Skin of body (tissue), 2 donors: Measurements from ENCODE around the gene CFAP298. TPM values are rescaled to one million over a fixed set of nuclear protein-coding genes. Genes with fewer than 3 reads are reported as not detected.

Source experiments
- DNase-seq: peaks from one replicate; lab custom pipeline; 2025; lab: John Stamatoyannopoulos, UW
- total RNA-seq: library from RNA; depleted of rRNA; stranded (reverse); fragments of >200 nt; gene quantifications from one replicate; pipeline ENCODE4 v1.2.3, GENCODE V29; 2014

Gene CFAP298
- total RNA-seq, 1 donor from 2014 or later = 18.7 TPM

GRCh38 chr21:32599091-32599490 is 13.1 kb downstream of the CFAP298 start:
- DNase-seq = no peak

DNA sequence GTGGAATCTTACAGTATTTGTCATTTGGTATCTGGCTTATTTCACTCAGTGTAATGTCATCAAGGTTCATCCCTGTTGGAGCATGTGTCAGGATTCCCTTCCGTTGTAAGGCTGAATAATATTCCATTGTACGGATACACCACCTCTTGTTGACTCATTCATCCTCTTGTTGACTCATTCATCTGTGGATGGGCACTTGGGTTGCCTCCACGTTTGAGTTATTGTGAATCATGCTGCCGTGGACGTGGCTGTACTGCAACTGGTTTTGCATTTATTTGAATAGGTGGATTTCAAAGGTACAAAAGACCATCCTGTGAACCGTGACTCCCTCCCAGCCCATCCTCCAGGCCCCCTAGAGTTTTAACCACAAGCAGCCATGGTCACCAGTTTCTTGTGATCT is 15.0 kb downstream of the CFAP298 start:
- no peak for DNase-seq

GRCh38 chr21:32595431-32595830 is 16.7 kb downstream of the CFAP298 start:
- DNase-seq = no peak

GRCh38 chr21:32593690-32594089 is 18.5 kb downstream of the CFAP298 start:
- no peak for DNase-seq

DNA sequence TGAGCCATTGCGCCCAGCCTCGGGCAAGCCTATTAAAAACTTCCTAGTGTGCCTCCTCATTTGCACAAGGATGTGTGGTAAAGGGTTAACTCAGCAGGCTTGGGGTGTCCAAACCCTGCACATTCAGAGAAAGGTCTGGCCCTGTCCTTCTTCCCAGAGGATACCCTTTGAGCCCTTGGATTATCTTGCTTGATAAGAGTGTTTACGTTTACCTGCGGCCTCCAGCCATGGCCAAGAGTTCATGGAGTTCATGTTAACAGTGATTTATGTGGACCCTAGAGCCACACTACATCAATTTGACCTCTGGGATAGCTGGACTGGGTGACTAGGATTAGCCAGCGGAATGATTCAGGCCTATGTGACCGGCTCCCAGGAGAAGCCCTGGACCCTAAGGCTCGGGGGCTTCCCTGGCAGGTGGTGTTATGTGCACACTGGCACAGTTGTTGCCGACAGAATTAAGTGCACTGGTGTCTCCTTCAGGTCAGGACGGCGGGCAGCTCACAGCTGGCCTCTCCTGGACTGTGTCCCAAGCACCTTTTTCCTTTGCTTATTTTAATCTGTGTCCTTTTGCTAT is 19.2 kb downstream of the CFAP298 start:
- no peak for DNase-seq

DNA sequence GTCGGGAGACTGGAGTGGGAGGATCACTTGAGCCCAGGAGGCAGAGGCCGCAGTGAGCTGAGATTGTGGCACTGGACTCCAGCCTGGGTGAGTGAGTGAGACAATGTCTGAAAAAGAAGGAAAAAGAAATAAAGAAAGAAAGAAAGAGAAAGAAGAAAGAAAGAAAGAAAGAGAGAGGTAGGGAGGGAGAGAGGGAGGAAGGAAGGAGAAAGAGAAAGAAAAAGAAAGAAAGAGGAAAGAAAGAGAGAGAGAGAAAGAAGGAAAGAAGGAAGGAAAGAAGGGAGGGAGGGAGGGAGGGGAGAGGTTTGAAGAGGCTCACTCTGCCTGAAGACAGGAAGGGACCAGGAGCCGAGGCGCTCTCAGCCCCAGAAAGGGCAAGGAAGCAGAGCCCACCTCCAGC is 22.0 kb downstream of the CFAP298 start:
- DNase-seq = no peak

- DNase-seq = no peak
These were observed 24.5 kb downstream of the CFAP298 start for GRCh38 chr21:32587651-32588050.

DNA sequence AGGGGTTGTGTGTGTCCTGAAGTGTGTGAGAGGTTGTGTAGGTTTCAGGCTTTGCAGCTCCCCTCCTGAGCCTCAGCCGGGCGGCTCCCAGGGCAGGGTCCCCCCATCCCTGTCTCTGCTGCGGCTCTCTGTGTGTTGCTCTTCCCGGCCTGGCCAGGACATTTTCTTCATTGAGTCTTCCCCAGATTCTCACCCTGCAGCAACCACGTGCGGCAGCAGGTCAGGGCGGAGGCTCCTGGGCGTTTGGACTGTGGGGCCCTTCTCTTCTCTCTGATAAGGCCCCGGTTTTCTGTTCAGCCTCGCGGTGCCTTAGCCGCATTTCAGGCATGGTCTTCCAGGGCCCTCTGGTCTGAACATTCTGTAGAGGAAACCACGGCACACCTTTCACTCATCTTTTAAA is 25.1 kb downstream of the CFAP298 start:
- DNase-seq = no peak

- DNase-seq = no peak
These were observed 26.2 kb downstream of the CFAP298 start for GRCh38 chr21:32585970-32586369.

- no peak for DNase-seq
These were observed 27.0 kb downstream of the CFAP298 start, which contains the start of gene TCP10L for GRCh38 chr21:32585042-32585710. Gene TCP10L (minus strand): TSS chr21:32585523. CDS start chr21:32584304, 1,219 bp downstream.

GRCh38 chr21:32584472-32584871 is 27.7 kb downstream of the CFAP298 start:
- no peak for DNase-seq

DNA sequence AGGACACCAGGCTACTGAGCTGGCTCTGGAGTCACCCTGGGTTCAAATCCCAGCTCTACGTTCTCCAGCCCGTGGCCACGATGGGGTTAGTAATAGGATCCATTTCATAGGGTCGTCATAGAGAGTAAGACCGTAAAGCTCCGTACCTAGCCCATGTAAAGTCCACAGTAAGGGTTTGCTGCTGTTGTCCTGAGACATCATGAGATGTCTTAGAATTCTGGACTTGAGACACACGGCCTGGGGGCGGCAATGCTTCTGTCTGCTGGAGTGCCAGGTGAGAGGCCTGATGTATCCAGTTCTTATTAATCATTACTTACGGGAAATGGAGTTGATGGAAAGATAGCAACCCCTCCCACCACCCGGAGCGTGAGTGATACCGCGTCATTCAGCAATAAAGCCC is 30.4 kb downstream of the CFAP298 start:
- DNase-seq = no peak

DNA sequence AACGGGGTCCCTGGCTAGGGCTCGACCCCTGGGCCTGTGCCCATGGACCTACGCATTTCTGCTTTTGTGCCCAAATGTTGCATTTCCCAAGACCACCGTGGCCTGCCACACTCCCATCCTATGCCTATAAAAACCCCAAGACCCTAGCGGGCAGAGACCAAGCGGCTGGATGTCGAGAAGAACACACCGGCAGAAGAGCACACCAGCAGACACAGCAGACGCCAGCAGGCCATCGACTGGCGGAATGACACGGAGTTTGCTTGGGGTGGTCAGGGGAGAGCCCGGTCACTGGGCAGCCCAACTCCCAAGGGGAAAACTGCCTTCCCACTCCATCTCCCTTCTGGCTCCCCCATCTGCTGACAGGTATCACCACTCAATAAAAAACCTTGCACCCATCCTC is 31.2 kb downstream of the CFAP298 start:
- no peak for DNase-seq

GRCh38 chr21:32578107-32578691 is 34.0 kb downstream of the CFAP298 start:
- DNase-seq = no peak

DNA sequence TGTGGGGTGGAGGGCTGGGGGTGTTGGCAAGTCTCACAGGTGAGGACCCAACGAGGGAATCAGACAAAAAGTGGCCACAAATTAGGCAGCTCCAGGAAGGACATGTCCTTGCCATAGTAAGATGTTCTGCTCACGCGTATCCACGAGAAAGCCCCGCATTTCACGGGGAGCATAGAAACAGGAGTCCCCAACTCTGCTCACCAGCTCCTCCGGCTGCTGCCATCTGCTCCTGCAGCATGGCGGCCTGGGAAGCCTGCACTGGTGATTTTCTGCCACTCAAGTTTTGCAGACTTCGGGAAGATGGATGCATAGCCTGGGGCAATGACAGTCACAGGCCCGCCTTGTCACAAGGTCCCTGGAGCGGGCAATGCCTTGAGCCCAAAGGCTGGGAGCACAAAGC is 36.2 kb downstream of the CFAP298 start:
- no peak for DNase-seq

- DNase-seq = no peak
These were observed 36.9 kb downstream of the CFAP298 start for GRCh38 chr21:32574946-32575925.

DNA sequence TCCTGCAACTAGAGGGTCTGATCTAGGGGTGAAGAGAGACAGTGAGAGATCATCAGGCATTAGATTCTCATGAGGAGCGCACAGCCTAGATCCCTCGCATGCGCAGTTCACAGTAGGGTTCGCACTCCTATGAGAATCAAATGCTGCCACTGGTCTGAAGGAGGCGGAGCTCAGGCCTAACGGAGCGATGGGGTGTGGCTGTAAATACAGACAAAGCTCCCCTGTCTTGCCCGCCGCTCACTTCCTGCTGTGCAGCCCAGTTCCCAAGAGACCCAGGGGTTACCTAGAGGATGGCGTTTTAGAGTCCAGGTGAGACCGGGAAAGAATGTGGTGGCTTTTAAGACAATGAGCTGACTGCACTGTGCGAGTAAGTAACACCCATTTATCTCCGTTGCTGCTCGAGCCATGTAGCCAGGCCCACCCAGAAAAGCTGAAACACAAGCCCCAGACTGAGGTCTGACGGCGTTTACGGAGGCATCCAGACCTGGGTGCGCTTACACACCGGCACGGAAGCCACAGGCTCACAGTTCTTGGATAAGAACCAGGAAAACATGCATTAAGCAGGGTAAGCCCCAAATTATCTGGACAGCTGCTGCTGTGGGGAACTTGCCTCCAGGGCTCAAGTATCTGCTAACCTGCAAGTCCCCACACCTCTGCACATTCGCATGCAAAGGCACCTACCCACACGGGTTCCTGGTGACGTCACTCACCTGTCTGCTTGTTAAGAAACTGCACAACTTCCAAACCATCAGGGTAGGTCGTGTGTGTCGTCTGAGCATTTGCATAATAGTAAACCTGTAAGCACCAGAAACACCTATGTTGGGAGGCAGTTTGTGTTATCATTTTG is 39.4 kb downstream of the CFAP298 start:
- no peak for DNase-seq

DNA sequence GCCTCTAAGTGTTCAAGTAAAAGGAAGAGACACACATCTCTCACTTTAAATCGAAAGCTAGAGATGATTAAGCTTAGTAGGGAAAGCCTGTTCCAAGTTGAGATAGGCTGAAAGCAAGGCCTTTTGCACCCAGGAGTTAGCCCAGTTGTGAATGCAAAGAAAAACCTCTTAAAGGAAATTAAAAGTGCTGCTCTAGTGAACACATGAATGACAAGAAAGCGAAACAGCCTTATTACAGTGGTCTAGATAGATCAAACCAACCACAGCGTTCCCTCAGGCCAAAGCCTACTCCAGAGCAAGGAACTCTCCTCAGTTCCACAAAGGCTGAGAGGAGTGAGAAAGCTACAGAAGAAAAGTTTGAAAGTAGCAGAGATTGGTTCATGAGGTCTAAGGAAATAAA is 41.7 kb downstream of the CFAP298 start:
- no peak for DNase-seq

GRCh38 chr21:32569261-32570230 is 42.6 kb downstream of the CFAP298 start:
- DNase-seq = peak; percentile 54

- no peak for DNase-seq
These were observed 44.6 kb downstream of the CFAP298 start for GRCh38 chr21:32567626-32568025.
